Measurements from ENCODE around the gene MARCHF3.

Gene MARCHF3

GRCh38 chr5:126924331-126925033, 105.9 kb downstream of the MARCHF3 start:
- no peak for DNase-seq
- no peaks in the 10 kb centered on the region for H3K9me3 ChIP-seq (ENCODE audit: severe bottlenecking)
- no peak for TF ChIP-seq CTCF (IDR thresholded peaks at IDR 0.05; ENCODE audit: low read depth, low read length)
- H3K36me3 ChIP-seq = no peaks in the 10 kb centered on the region
- no peak overlapping the region for H3K27ac ChIP-seq
- no peaks in the 10 kb centered on the region for H3K27me3 ChIP-seq (ENCODE audit: insufficient read depth, low read depth, severe bottlenecking)
- H3K4me3 ChIP-seq (ENCODE audit: low read depth, low read length) = no peak overlapping the region

GRCh38 chr5:126921241-126922091, 108.9 kb downstream of the MARCHF3 start:
- Histone ChIP-seq H3K27me3 (ENCODE audit: insufficient read depth, low read depth, severe bottlenecking) (no peaks in the 10 kb centered on the region), H3K27ac (no peak overlapping the region), H3K4me3 (ENCODE audit: low read depth, low read length) (no peak overlapping the region), H3K9me3 (ENCODE audit: severe bottlenecking) (no peaks in the 10 kb centered on the region), H3K36me3 (no peaks in the 10 kb centered on the region)
- no peak for TF ChIP-seq CTCF (IDR thresholded peaks at IDR 0.05; ENCODE audit: low read depth, low read length)
- peak; percentile 27 for DNase-seq

GRCh38 chr5:126920291-126920690, 110.1 kb downstream of the MARCHF3 start:
- no peaks in the 10 kb centered on the region for H3K9me3 ChIP-seq (ENCODE audit: severe bottlenecking)
- no peak overlapping the region for H3K4me3 ChIP-seq (ENCODE audit: low read depth, low read length)
- H3K36me3 ChIP-seq = no peaks in the 10 kb centered on the region
- no peak overlapping the region for H3K27ac ChIP-seq
- H3K27me3 ChIP-seq (ENCODE audit: insufficient read depth, low read depth, severe bottlenecking) = no peaks in the 10 kb centered on the region
- no peak for DNase-seq
- TF ChIP-seq CTCF (IDR thresholded peaks at IDR 0.05; ENCODE audit: low read depth, low read length) = no peak

- DNase-seq = no peak
- H3K4me3 ChIP-seq (ENCODE audit: low read depth, low read length) = no peak overlapping the region
- no peaks in the 10 kb centered on the region for H3K9me3 ChIP-seq (ENCODE audit: severe bottlenecking)
- no peaks in the 10 kb centered on the region; the same call in 1 of the 2 replicates for H3K36me3 ChIP-seq
- H3K27me3 ChIP-seq (ENCODE audit: insufficient read depth, low read depth, severe bottlenecking) = no peaks in the 10 kb centered on the region
- TF ChIP-seq CTCF (IDR thresholded peaks at IDR 0.05; ENCODE audit: low read depth, low read length) = no peak
- no peak overlapping the region for H3K27ac ChIP-seq
These were observed 110.8 kb downstream of the MARCHF3 start for GRCh38 chr5:126919566-126919965.

GRCh38 chr5:126918615-126918957, 111.8 kb downstream of the MARCHF3 start:
- Histone ChIP-seq H3K27me3 (ENCODE audit: insufficient read depth, low read depth, severe bottlenecking) (no peaks in the 10 kb centered on the region), H3K9me3 (ENCODE audit: severe bottlenecking) (no peaks in the 10 kb centered on the region), H3K36me3 (no peaks in the 10 kb centered on the region; the same call in 1 of the 2 replicates), H3K4me3 (ENCODE audit: low read depth, low read length) (no peak overlapping the region), H3K27ac (no peak overlapping the region)
- no peak for TF ChIP-seq CTCF (IDR thresholded peaks at IDR 0.05; ENCODE audit: low read depth, low read length)
- DNase-seq = no peak

Data from WERI-Rb-1 (cell line).